ENCODE results near the gene CROT.

The CROT gene

DNA sequence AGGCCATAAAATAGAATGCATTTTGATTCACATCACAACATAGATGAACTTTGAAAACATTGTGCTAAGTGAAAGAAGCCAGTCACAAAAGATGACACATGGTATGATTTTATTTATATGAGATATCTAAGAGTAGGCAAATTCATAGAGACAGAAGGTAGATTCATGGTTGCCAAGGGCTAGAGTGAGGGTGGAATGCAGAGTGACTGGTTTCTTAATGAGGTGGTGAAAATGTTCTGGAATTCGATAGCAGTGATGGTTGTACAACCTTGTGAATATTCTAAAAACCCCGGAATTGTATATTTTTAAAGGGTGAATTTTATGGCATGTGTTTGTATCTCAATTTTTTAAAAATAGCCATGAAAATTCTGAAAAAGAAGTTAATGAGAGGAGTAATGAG, 87.1 kb downstream of the CROT start:
- H3K4me1 ChIP-seq (ENCODE audit: control insufficient read depth in 2 of 2, insufficient read depth in 2 of 2, low read length in 2 of 2) = no peaks in the 10 kb centered on the region
- no peak overlapping the region for H3K4me3 ChIP-seq (ENCODE audit: low read length in 2 of 2)
- no peak overlapping the region for H3K9ac ChIP-seq (ENCODE audit: low read depth in 1 of 2, low read length in 2 of 2)
- no peaks in the 10 kb centered on the region for H3K36me3 ChIP-seq (ENCODE audit: control insufficient read depth in 2 of 2, insufficient read depth in 2 of 2, low read length in 2 of 2)
- no peaks in the 10 kb centered on the region for H3K27me3 ChIP-seq (ENCODE audit: control insufficient read depth in 2 of 2, insufficient read depth in 2 of 2, low read length in 2 of 2)
- no peak overlapping the region for H3K27ac ChIP-seq (ENCODE audit: low read depth in 2 of 2, low read length in 2 of 2)
- H3K9me3 ChIP-seq (ENCODE audit: control insufficient read depth in 2 of 2, low read length in 2 of 2) = no peaks in the 10 kb centered on the region

DNA sequence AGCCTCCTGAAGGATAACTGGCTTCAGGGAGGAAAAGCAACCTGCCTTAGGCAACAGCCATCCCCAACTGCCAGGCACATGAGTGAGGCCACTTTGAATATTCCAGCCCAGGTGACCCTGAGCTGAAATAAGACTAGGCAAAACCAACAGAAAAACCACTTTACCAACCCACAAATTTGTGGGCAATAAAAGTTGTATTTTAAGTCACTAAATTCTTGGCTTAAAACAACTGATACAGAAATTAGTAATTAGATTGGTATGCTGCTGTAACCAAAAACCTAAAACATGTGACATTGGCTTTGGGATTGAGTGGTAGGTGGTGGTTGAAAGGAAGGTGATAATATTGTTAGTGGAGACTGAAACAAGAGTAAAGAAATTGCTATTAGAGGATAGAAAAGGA, 90.1 kb downstream of the CROT start:
- H3K4me3 ChIP-seq (ENCODE audit: low read length in 2 of 2) = no peak overlapping the region
- no peaks in the 10 kb centered on the region for H3K9me3 ChIP-seq (ENCODE audit: control insufficient read depth in 2 of 2, low read length in 2 of 2)
- H3K9ac ChIP-seq (ENCODE audit: low read depth in 1 of 2, low read length in 2 of 2) = no peak overlapping the region
- H3K27me3 ChIP-seq (ENCODE audit: control insufficient read depth in 2 of 2, insufficient read depth in 2 of 2, low read length in 2 of 2) = no peaks in the 10 kb centered on the region
- H3K27ac ChIP-seq (ENCODE audit: low read depth in 2 of 2, low read length in 2 of 2) = no peak overlapping the region
- no peaks in the 10 kb centered on the region for H3K4me1 ChIP-seq (ENCODE audit: control insufficient read depth in 2 of 2, insufficient read depth in 2 of 2, low read length in 2 of 2)
- H3K36me3 ChIP-seq (ENCODE audit: control insufficient read depth in 2 of 2, insufficient read depth in 2 of 2, low read length in 2 of 2) = no peaks in the 10 kb centered on the region

DNA sequence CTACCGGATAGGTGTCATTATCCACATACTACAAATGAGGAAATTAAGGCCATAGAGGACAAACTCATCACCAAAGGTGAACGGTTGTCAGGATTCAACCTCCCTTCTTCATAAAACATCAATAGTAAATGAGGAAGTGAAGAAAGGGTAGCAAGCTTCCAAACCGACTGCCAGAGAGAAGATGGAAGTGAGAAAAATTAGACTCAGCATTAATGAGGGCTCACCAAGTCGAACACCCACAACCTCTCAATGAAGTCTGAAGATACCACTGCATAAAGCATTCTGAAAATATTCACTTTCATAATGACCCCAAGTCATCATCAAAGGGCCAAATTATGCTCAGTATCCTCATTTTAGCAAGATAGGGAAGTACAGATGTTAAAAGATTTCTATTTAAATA, 100.4 kb downstream of the CROT start:
- H3K9ac ChIP-seq (ENCODE audit: low read depth in 1 of 2, low read length in 2 of 2) = no peak overlapping the region
- H3K27me3 ChIP-seq (ENCODE audit: control insufficient read depth in 2 of 2, insufficient read depth in 2 of 2, low read length in 2 of 2) = no peaks in the 10 kb centered on the region
- H3K4me3 ChIP-seq (ENCODE audit: low read length in 2 of 2) = no peak overlapping the region
- no peaks in the 10 kb centered on the region for H3K9me3 ChIP-seq (ENCODE audit: control insufficient read depth in 2 of 2, low read length in 2 of 2)
- no peaks in the 10 kb centered on the region for H3K4me1 ChIP-seq (ENCODE audit: control insufficient read depth in 2 of 2, insufficient read depth in 2 of 2, low read length in 2 of 2)
- H3K36me3 ChIP-seq (ENCODE audit: control insufficient read depth in 2 of 2, insufficient read depth in 2 of 2, low read length in 2 of 2) = no peaks in the 10 kb centered on the region
- H3K27ac ChIP-seq (ENCODE audit: low read depth in 2 of 2, low read length in 2 of 2) = no peak overlapping the region

DNA sequence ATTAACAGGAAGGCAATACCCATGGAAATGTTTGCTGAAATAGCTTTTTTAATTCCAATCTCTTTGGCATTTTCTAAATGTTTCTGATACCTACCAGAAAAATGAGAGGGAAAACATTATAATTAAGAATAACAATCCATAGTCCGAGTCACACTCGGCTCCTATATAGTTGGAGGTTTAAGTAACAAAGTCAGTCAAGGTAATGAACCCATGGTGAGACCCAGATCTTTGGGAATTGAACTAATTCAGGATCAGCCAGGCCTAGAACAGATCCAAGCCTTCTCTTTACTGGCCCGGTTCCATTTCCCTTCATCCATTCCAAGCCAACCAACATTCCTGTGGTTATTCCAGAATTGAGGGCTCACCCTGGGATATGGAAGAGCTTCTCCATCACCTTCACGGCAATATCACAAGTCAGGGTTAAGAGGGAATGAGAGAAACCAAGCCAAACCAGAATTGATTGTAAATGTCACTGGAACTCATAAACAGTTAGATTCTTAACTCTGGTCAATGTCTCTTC, 101.7 kb downstream of the CROT start:
- Histone ChIP-seq H3K36me3 (ENCODE audit: control insufficient read depth in 2 of 2, insufficient read depth in 2 of 2, low read length in 2 of 2) (no peaks in the 10 kb centered on the region), H3K4me1 (ENCODE audit: control insufficient read depth in 2 of 2, insufficient read depth in 2 of 2, low read length in 2 of 2) (no peaks in the 10 kb centered on the region), H3K27me3 (ENCODE audit: control insufficient read depth in 2 of 2, insufficient read depth in 2 of 2, low read length in 2 of 2) (no peaks in the 10 kb centered on the region), H3K4me3 (ENCODE audit: low read length in 2 of 2) (no peak overlapping the region), H3K27ac (ENCODE audit: low read depth in 2 of 2, low read length in 2 of 2) (no peak overlapping the region), H3K9me3 (ENCODE audit: control insufficient read depth in 2 of 2, low read length in 2 of 2) (no peaks in the 10 kb centered on the region), H3K9ac (ENCODE audit: low read depth in 1 of 2, low read length in 2 of 2) (no peak overlapping the region)

DNA sequence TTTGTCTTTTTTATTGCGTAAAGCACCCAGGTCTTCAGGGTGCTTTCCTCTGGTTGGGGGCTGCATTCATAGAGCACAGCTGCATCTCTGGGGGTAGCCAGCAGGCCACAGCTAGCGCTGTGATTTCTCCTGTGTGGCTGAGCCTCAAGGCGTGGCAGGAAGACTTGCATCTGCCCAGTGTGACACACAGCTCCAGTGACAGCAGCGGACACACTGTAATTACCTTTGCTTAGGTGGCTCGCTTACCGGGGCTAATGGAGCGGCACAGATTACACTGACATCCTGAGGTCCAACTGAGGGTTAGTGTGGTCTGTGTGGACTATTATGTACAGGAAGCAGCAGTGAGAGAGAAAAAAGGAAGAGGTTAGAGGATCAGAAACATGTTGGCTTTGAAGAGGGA, 102.9 kb downstream of the CROT start:
- Histone ChIP-seq H3K4me3 (ENCODE audit: low read length in 2 of 2) (no peak overlapping the region), H3K4me1 (ENCODE audit: control insufficient read depth in 2 of 2, insufficient read depth in 2 of 2, low read length in 2 of 2) (no peaks in the 10 kb centered on the region), H3K27ac (ENCODE audit: low read depth in 2 of 2, low read length in 2 of 2) (no peak overlapping the region), H3K9me3 (ENCODE audit: control insufficient read depth in 2 of 2, low read length in 2 of 2) (no peaks in the 10 kb centered on the region), H3K27me3 (ENCODE audit: control insufficient read depth in 2 of 2, insufficient read depth in 2 of 2, low read length in 2 of 2) (no peaks in the 10 kb centered on the region), H3K9ac (ENCODE audit: low read depth in 1 of 2, low read length in 2 of 2) (no peak overlapping the region), H3K36me3 (ENCODE audit: control insufficient read depth in 2 of 2, insufficient read depth in 2 of 2, low read length in 2 of 2) (no peaks in the 10 kb centered on the region)
